MCF 10A (cell line): ENCODE results near the gene ZNF674. TPM values are rescaled to one million over a fixed set of nuclear protein-coding genes. Genes with fewer than 3 reads are reported as not detected.

ENCODE experiments used
- BruUV-seq: library from RNA; stranded (reverse); fragments of 400-500 nt; replicated peaks from 2 replicates; lab custom pipeline; 2021; lab: Mats Ljungman, UMichigan
- CTCF ChIA-PET: fragments of 300-600 bp; sonication (Branson Sonifier 250); formaldehyde crosslinking; extraction: SDS; loops from one replicate; lab custom pipeline; 2021; ENCODE audit warnings: antibody characterized with exemption, inconsistent platforms; lab: Yijun Ruan, JAX
- POLR2A ChIA-PET: fragments of 300-600, 350-650 bp; sonication (Branson Sonifier 250); formaldehyde crosslinking; extraction: SDS; loops from one replicate; lab custom pipeline; 2020; ENCODE audit warnings: antibody characterized with exemption, inconsistent platforms; lab: Yijun Ruan, JAX
- DNase-seq: peaks from one replicate; pipeline ENCODE4 v3.0.0-alpha.2; 2018; ENCODE audit not compliant: unreplicated experiment
- H3K27ac Mint-ChIP-seq: one replicate; pipeline ENCODE4 v1.8.0; 2022; ENCODE audit warnings: mild to moderate bottlenecking, low read depth, mixed read lengths; ENCODE audit not compliant: unreplicated experiment
- H3K27me3 Mint-ChIP-seq: one replicate; pipeline ENCODE4 v1.8.0; 2022; ENCODE audit warnings: mixed read lengths; ENCODE audit not compliant: insufficient read depth, unreplicated experiment
- H3K36me3 Mint-ChIP-seq: one replicate; pipeline ENCODE4 v1.8.0; 2022; ENCODE audit warnings: mild to moderate bottlenecking, moderate library complexity, mixed read lengths; ENCODE audit not compliant: insufficient read depth, unreplicated experiment
- H3K4me1 Mint-ChIP-seq: one replicate; pipeline ENCODE4 v1.8.0; 2022; ENCODE audit warnings: mixed read lengths; ENCODE audit not compliant: insufficient read depth, unreplicated experiment
- H3K4me3 Mint-ChIP-seq: one replicate; pipeline ENCODE4 v1.8.0; 2022; ENCODE audit warnings: mild to moderate bottlenecking, moderate library complexity, mixed read lengths; ENCODE audit not compliant: unreplicated experiment
- H3K9me3 Mint-ChIP-seq: one replicate; pipeline ENCODE4 v1.8.0; 2022; ENCODE audit warnings: mixed read lengths; ENCODE audit not compliant: unreplicated experiment
- CTCF ChIP-seq: fragments of 200-600 bp; IDR thresholded peaks from one replicate; pipeline ENCODE4 v1.8.0; 2022; ENCODE audit warnings: antibody characterized with exemption, mild to moderate bottlenecking; ENCODE audit not compliant: unreplicated experiment
- intact Hi-C: fragments of 100-400 bp; cut with micrococcal nuclease; formaldehyde crosslinking; loops from 2 replicates; pipeline ENCODE4 v1.14.1; 2022
- total RNA-seq: library from RNA; stranded (reverse); gene quantifications from 2 replicates; pipeline ENCODE4 v1.2.3, GENCODE V29; 2022

Gene ZNF674
- total RNA-seq, 1 experiment from 2014 or later = 9.7 TPM

DNA sequence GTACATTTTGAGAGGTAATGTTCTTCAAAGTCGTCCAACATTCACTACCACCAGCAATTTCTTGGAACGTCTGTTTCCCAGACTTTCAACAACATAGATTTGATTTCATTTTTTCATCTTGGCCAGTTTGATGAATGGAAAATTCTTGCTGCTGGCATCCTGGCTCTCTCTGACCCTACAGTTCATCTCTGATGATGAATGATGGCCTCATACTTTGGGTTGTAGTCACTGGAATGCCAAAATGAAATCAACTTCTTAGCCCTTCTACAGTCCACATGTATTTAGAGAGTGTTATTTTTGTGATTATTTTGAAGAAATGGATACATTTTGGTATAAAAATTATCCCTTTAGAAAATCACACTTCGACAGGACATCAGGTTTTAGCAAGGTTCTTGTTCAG, 37.1 kb upstream of the ZNF674 start:
- Mint-ChIP-seq H3K4me1 (peaks cover 7% of the 10 kb centered on the region), H3K4me3 (no peak overlapping the region), H3K9me3 (no peaks in the 10 kb centered on the region), H3K27ac (peak overlapping the region; percentile 32), H3K36me3 (no peaks in the 10 kb centered on the region), H3K27me3 (peaks cover 37% of the 10 kb centered on the region)
- ChIA-PET CTCF (no interaction called here), POLR2A (interaction anchor here (0.8 to 1.4 kb wide), 4 partner anchors 10 to 20 kb away, joined by 3 to 8 read pairs (median 4); no protein-coding TSS in a partner anchor)
- BruUV-seq = no TSS peak
- intact Hi-C loops = loop anchor here (10.0 kb wide), 1 partner anchor 138 kb away; no protein-coding TSS in a partner anchor
- DNase-seq = peak; percentile 26
- TF ChIP-seq CTCF = no peak

DNA sequence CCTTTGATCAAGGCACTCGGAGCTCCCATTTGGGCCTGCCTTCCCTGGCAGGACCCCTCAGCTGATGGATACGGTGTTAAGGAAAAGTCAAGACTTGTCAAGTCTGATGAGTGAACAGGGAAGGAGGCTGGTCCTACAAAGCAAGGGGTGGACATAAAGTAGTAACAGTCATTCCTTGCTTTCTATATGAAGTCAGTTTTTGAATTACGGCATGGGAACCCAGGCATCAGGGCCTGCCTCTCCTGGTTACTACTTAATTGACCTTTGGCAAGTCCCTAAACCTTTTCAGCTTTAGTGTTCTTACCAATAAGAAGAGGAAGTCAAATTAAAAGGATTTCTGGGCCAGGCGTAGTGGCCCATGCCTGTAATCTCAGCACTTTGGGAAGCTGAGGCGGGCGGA, 35.4 kb upstream of the ZNF674 start:
- CTCF ChIA-PET = no interaction called here
- intact Hi-C loops = loop anchor here (10.0 kb wide), 1 partner anchor 136 kb away; no protein-coding TSS in a partner anchor
- no peaks in the 10 kb centered on the region for H3K36me3 Mint-ChIP-seq
- DNase-seq = no peak
- POLR2A ChIA-PET = no interaction called here
- no peaks in the 10 kb centered on the region for H3K9me3 Mint-ChIP-seq
- BruUV-seq = no TSS peak
- peaks cover 9% of the 10 kb centered on the region for H3K4me1 Mint-ChIP-seq
- peaks cover 53% of the 10 kb centered on the region for H3K27me3 Mint-ChIP-seq
- no peak overlapping the region for H3K4me3 Mint-ChIP-seq
- H3K27ac Mint-ChIP-seq = no peak overlapping the region
- no peak for TF ChIP-seq CTCF

DNA sequence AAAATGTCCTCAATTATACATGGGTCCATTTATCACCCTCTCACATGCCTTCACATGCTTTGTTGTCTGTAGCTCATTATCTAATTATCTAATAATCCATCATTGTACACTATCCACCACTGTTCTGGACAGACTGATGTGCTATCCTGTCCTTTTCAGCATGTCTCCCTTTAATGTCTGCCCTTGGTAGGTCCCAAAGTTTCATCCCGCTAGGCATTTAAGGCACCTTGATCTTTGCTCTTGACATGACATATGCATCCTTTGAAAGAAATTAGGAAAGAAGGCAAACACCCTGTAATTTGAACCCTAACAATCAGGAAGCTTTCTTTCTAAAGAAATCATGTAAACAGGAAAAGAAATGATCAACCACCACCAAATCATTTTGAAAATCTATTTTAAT, 34.0 kb upstream of the ZNF674 start:
- intact Hi-C loops = no loop called here
- Mint-ChIP-seq H3K27me3 (peaks cover 45% of the 10 kb centered on the region), H3K9me3 (no peaks in the 10 kb centered on the region), H3K27ac (no peak overlapping the region), H3K36me3 (no peaks in the 10 kb centered on the region), H3K4me1 (peaks cover 12% of the 10 kb centered on the region), H3K4me3 (no peak overlapping the region)
- TF ChIP-seq CTCF = no peak
- POLR2A ChIA-PET = interaction anchor here (1.0 kb wide), 1 partner anchor 96 kb away, joined by 3 read pairs; no protein-coding TSS in a partner anchor
- no TSS peak for BruUV-seq
- no peak for DNase-seq
- CTCF ChIA-PET = interaction anchor here (0.6 to 1.1 kb wide), 3 partner anchors 22 to 455 kb away, joined by 3 read pairs; no protein-coding TSS in a partner anchor

DNA sequence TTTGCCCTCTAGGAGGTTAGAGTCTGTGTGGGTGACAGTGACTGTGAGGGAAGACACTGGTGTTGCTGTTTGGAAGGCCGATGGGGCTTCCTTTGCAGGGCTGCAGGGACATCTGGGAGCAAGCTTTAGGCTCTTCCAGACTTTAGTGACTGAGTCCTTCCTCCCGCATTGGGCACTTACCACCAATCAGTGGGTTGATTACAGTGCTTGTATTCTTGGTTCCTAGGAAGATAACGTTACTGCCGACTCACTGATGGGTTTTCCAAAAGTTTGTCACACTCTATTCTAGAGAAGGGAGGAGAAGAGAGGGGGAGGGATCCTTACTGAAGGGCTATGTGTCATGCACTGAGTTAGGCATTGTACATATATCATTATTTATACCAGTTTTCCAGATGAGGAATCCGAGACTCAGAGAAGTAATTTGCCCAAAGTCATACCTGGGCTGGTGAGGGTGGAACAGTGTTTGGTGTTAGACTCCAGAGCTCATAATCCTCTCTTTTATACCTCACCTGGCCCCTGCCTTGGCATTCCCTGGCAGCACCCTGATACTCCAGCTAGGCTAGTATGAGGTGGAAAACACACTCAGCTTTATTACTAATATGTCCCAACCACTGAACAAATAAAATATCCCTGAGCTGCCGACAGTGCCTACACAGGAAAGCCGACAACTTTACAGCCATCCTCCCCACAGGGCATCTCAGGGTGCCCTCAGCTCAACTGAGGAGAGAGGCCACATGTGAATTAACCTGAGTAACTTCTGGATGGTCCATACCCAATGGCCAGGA, 32.2 kb upstream of the ZNF674 start:
- ChIA-PET POLR2A (interaction anchor here (0.6 kb wide), 1 partner anchor 298 kb away, joined by 3 read pairs; no protein-coding TSS in a partner anchor), CTCF (interaction anchor here (0.6 to 0.7 kb wide), 4 partner anchors 11 to 747 kb away, joined by 3 to 4 read pairs (median 3); no protein-coding TSS in a partner anchor)
- H3K27ac Mint-ChIP-seq = no peak overlapping the region
- H3K27me3 Mint-ChIP-seq = peaks cover 32% of the 10 kb centered on the region
- no TSS peak for BruUV-seq
- no peaks in the 10 kb centered on the region for H3K9me3 Mint-ChIP-seq
- DNase-seq = no peak
- intact Hi-C loops = no loop called here
- TF ChIP-seq CTCF = no peak
- H3K4me3 Mint-ChIP-seq = no peak overlapping the region
- H3K4me1 Mint-ChIP-seq = peaks cover 5% of the 10 kb centered on the region
- no peaks in the 10 kb centered on the region for H3K36me3 Mint-ChIP-seq
